ENCODE measurements around the gene UBN1.

- TF ChIP-seq CTCF (IDR thresholded peaks at IDR 0.05) (no peak), POLR2A (IDR thresholded peaks at IDR 0.05) (no peak)
Observed at GRCh38 chr16:4928227-4928626, 80.9 kb downstream of the UBN1 start.

All from testis (tissue), 2 donors.